Fibroblast of skin of back (primary cell): ENCODE results near the gene RAB1A.

Experiments
- DNase-seq: peaks from one replicate; pipeline ENCODE4 v3.0.0-alpha.2; 2013

Gene RAB1A

GRCh38 chr2:65057391-65058052, 72.4 kb downstream of the RAB1A start:
- peak; percentile 27 for DNase-seq

DNA sequence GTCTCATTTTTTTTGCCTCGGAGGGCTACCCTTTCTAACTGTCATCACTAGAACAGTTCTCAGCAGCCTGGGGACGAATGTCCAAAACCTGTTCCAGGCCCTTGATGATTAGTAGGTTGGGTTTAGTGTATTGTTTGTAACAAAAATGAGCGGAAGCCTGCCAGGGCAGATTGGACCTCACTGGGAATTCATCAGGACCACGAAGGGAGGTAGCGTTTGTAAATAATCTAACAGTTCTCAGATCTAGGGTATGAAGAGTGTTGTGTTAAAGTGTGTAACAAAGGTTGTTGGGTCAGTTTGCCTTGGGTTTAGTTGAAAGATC, 72.9 kb downstream of the RAB1A start:
- DNase-seq: no peak

DNA sequence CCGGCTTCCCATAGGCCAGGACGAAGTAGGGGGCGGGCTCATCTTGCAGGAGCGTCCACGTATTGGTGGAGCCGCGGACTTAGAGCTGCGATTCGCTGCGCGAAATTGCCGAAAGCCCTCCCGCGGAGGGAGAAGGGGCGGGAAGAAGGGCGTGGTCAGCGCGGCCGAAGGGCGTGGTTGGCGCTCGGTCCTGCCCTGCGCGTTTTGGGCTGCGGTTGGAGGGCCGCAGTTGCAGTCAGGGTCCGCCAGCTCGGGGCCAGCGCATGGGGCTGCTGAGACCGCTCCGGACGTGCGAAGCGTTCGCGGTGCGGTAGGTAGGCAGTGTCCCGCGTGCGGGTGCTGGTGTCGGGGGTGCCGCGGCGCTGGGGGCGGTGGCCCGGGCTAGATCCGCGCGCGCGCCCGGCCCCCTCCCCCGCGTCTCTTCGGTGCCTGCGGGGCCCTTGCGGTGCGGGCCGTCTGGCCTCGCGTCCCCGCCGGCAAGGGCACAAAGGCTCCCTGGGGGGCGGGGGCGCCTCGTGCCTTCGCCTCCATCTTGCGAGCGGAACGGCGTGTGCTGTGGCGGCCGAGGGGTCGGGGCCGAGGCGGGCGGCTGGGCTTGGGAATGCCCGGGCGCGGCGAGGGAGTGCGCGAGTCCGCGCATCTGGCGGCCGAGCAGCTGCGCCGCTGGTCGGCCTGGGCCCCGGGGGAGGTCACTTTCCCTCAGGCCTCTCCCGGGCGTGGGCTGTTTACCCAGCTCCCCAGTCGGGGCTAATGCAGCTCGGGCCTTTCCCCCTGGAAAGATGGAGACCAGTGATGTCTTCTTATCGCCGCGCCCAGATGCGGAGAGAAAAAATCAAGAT, 73.5 kb downstream of the RAB1A start, which contains the start of gene CEP68:
CEP68 (plus strand) TSS at position 202 of the 839 bp plus-strand sequence. CDS start 13,029 bp downstream, outside the sequence.
- peak; percentile 96 for DNase-seq

GRCh38 chr2:65055422-65056214, 74.3 kb downstream of the RAB1A start:
- no peak for DNase-seq

GRCh38 chr2:65054749-65055421, 75.0 kb downstream of the RAB1A start:
- DNase-seq: no peak

GRCh38 chr2:65053199-65053598, 76.7 kb downstream of the RAB1A start:
- DNase-seq: no peak

GRCh38 chr2:65050931-65051330, 79.0 kb downstream of the RAB1A start:
- peak; percentile 73 for DNase-seq

GRCh38 chr2:65049010-65049639, 80.8 kb downstream of the RAB1A start:
- DNase-seq: no peak

DNA sequence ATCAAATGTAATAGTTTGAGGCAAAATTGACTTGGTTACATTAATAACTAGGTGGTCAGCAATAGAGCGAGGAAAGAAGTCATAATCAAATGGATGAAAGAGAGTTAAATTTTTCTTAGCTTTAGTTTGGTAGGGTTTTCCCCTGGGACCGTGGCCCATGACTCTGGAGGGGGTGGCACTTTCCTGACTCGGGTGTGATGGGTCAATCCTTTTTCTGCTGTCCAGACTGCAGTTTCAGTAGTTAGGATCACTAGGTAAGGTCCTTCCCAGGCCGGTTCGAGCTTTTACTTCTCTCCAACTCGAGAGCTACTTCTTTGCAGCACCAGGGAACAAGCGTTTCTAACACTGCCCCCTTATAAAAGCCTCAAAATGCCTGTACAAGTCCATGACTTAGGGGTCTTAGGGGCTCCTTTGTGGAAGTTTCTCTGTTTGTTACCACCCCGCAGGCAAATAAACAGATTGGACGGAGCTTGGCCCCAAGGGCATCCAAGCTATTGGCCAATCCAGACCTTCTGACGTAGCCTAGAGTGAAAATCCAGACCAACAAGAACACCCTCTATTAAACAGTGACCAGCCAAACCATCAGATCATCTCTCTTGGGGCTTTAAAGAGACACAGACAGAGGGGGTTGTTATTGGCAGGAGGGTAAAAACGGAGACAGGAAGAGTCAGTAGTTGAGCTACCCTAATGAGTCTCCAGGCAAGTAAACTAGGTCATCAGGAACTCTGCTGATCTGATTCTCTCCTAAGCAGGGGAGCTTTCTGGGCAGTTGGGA, 83.1 kb downstream of the RAB1A start:
- DNase-seq: no peak

DNA sequence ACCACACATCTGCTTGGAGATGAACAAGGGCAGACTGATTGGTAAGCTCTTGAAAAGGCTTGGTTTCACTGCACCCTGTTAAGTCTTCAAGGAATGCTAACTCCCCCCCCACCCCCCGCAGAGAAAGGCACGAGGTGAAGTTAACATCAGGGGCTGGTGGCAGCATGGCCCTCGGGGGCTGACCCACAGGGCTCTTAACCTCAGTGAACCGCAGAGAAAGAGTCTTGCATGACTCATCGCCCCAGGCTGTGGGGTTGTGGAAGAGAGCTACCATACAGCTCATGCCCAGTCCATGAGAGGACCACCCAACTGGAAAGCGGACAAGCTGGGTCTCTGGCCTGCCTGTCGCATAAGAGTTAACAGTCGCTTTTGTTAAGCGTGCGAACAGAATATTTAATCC, 84.3 kb downstream of the RAB1A start:
- DNase-seq: peak; percentile 88

DNA sequence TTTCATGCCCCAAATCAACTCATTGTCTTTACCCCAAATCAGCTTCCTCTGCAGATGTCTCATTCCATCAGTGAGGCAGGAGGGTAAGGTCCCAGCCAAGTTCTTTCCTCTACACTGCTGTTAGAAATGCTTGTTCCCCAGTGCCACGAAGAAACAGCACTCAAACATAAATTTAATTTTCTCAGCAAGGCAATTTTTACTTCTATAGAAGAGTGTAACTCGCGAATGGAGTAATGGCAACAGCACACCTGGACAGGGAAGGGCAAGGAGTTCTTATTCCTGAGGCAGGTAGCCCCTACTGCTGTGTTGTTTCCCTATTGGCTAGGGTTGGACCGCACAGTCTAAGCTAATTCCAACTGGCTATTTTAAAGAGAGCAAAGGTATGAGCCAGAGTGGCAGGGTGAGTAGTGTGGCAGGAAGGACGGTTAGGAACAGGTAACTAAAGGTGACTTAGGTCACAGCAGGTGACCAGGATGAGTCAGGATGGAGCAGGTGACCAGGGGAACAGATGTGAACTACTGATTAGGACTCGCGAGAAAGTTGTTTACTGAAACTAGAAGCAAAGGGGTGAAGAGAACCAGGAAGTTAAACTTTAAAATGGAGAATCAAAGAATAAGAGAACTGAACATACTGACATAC, 85.7 kb downstream of the RAB1A start:
- DNase-seq: no peak

- no peak for DNase-seq
These were observed 86.9 kb downstream of the RAB1A start for GRCh38 chr2:65043001-65043400.

- DNase-seq: peak; percentile 76
These were observed 89.3 kb downstream of the RAB1A start for GRCh38 chr2:65040400-65041261.

DNA sequence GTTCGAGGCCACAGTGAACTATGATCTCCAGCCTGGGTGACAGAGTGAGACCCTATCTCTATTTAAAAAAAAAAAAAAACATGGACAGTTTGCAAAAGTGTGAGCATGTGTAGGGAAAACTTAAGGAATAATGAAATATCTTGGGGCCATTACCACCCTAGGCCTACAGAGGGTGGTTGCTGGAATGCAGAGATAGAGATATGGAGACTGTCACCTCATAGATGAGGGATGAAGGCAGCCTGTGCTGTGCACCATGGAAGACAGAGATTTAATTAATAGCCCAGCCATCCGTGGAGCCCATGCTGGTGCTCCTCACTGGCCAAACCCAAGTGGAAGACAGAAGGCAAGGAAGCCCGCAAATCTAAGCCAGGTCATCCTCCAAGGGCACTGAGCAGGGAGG, 90.3 kb downstream of the RAB1A start:
- no peak for DNase-seq

DNA sequence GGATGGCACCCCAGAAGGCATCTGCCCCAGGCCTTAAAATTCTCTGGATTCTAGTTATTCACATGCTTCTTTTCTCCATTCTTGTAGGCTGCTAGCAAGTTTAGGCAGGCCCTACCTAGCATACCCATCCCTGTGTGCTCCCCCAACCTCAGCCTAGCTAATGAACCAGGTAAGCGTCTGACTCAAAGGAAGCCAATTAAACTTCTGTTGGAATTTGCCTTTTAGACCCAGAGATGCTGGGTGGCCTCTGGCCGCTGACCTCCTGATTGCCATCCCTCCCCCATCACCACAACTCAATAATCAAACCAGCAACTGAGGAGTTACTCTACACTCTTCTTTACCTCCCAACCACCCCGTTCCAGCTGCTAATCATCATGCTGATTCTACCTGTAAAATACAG, 92.7 kb downstream of the RAB1A start:
- DNase-seq: no peak
